SHP77 treated with DMSO at 0.1 percent for 48 hours (cell line): ENCODE results near the gene ZFP62.

Source experiments
- DNase-seq: peaks from one replicate; lab custom pipeline; 2025; lab: John Stamatoyannopoulos, UW

Gene ZFP62

GRCh38 chr5:180868960-180869359, 7.9 kb upstream of the ZFP62 start:
- peak; percentile 79 for DNase-seq

GRCh38 chr5:180866985-180867384, 5.9 kb upstream of the ZFP62 start:
- DNase-seq: no peak

- DNase-seq: no peak
Measured at GRCh38 chr5:180865981-180866695, 5.1 kb upstream of the ZFP62 start.

- DNase-seq: no peak
Measured at GRCh38 chr5:180862645-180863044, 1.6 kb upstream of the ZFP62 start.

GRCh38 chr5:180860273-180860886, 696 bp downstream of the ZFP62 start:
- DNase-seq: no peak

- DNase-seq: no peak
Measured at GRCh38 chr5:180858586-180858985, 2.5 kb downstream of the ZFP62 start.

GRCh38 chr5:180853848-180854176, 7.3 kb downstream of the ZFP62 start:
- DNase-seq: no peak

- DNase-seq: no peak
Measured at GRCh38 chr5:180853121-180853847, 7.8 kb downstream of the ZFP62 start.

GRCh38 chr5:180852495-180852894, 8.6 kb downstream of the ZFP62 start:
- DNase-seq: no peak

- no peak for DNase-seq
Measured at GRCh38 chr5:180850434-180851078, 10.5 kb downstream of the ZFP62 start.

GRCh38 chr5:180849827-180850226, 11.2 kb downstream of the ZFP62 start:
- DNase-seq: no peak

- DNase-seq: no peak
Measured at GRCh38 chr5:180848878-180849277, 12.2 kb downstream of the ZFP62 start.

GRCh38 chr5:180848265-180848664, 12.8 kb downstream of the ZFP62 start:
- no peak for DNase-seq

GRCh38 chr5:180847026-180847425, 14.1 kb downstream of the ZFP62 start:
- DNase-seq: no peak

GRCh38 chr5:180844858-180845257, 16.2 kb downstream of the ZFP62 start:
- no peak for DNase-seq

GRCh38 chr5:180844432-180844831, 16.6 kb downstream of the ZFP62 start:
- DNase-seq: no peak

GRCh38 chr5:180839935-180840334, 21.1 kb downstream of the ZFP62 start:
- DNase-seq: no peak

GRCh38 chr5:180839227-180839626, 21.8 kb downstream of the ZFP62 start:
- no peak for DNase-seq

GRCh38 chr5:180837478-180837877, 23.6 kb downstream of the ZFP62 start:
- DNase-seq: no peak

GRCh38 chr5:180832638-180833068, 28.4 kb downstream of the ZFP62 start:
- DNase-seq: no peak

- peak; percentile 22 for DNase-seq
Measured at GRCh38 chr5:180831139-180832093, 29.7 kb downstream of the ZFP62 start.
